SH-SY5Y (cell line): ENCODE measurements around the gene HNRNPF.

Experiments
- GATA2 ChIP-seq: IDR thresholded peaks from 2 replicates; pipeline ENCODE4 v1.6.1; 2011; ENCODE audit warnings: mild to moderate bottlenecking, low read depth, low read length
- GATA3 ChIP-seq: IDR thresholded peaks from 2 replicates; pipeline ENCODE4 v1.6.1; 2011; ENCODE audit warnings: low read depth, mild to moderate bottlenecking, low read length, moderate library complexity

GRCh38 chr10:43409385-43410109 is 561 bp upstream of the HNRNPF start:
- TF ChIP-seq GATA2 (no peak), GATA3 (no peak)
